GM19238 (cell line): ENCODE results near the gene MSH2.

ENCODE experiments used
- DNase-seq: peaks from one replicate; pipeline ENCODE4 v3.0.0; 2011; ENCODE audit warnings: low spot score; ENCODE audit not compliant: insufficient read length

The MSH2 gene

GRCh38 chr2:47508080-47508479 lies 105.1 kb downstream of the MSH2 start:
- no peak for DNase-seq

GRCh38 chr2:47508641-47509040 lies 105.7 kb downstream of the MSH2 start:
- no peak for DNase-seq

GRCh38 chr2:47509250-47509649 lies 106.3 kb downstream of the MSH2 start:
- DNase-seq, result no peak

GRCh38 chr2:47509821-47510385 lies 106.9 kb downstream of the MSH2 start:
- no peak for DNase-seq

GRCh38 chr2:47510745-47511144 lies 107.8 kb downstream of the MSH2 start:
- DNase-seq, result no peak

GRCh38 chr2:47512581-47513083 lies 109.7 kb downstream of the MSH2 start:
- no peak for DNase-seq

GRCh38 chr2:47513981-47514520 lies 111.1 kb downstream of the MSH2 start:
- no peak for DNase-seq

- DNase-seq, result no peak
These were observed 113.6 kb downstream of the MSH2 start for GRCh38 chr2:47516360-47517104.

- no peak for DNase-seq
These were observed 115.7 kb downstream of the MSH2 start for GRCh38 chr2:47518497-47519146.

- no peak for DNase-seq
These were observed 116.2 kb downstream of the MSH2 start for GRCh38 chr2:47519147-47519537.

- no peak for DNase-seq
These were observed 116.8 kb downstream of the MSH2 start for GRCh38 chr2:47519604-47520301.

GRCh38 chr2:47520302-47520630 lies 117.3 kb downstream of the MSH2 start:
- DNase-seq, result no peak

GRCh38 chr2:47520825-47521665 lies 118.1 kb downstream of the MSH2 start:
- DNase-seq, result peak; percentile 76

- no peak for DNase-seq
These were observed 118.8 kb downstream of the MSH2 start for GRCh38 chr2:47521666-47522285.

- no peak for DNase-seq
These were observed 122.2 kb downstream of the MSH2 start for GRCh38 chr2:47525167-47525566.

- no peak for DNase-seq
These were observed 125.5 kb downstream of the MSH2 start for GRCh38 chr2:47528455-47528854.

GRCh38 chr2:47528874-47529273 lies 125.9 kb downstream of the MSH2 start:
- no peak for DNase-seq

- DNase-seq, result no peak
These were observed 127.3 kb downstream of the MSH2 start for GRCh38 chr2:47530105-47530760.

- DNase-seq, result no peak
These were observed 128.6 kb downstream of the MSH2 start for GRCh38 chr2:47531378-47532042.
